Body of pancreas (tissue), 4 donors: ENCODE results near the gene ANKAR. TPM values are rescaled to one million over a fixed set of nuclear protein-coding genes. Genes with fewer than 3 reads are reported as not detected.
A peak's percentile ranks its signal among the peaks of the same experiment; 100 is the strongest.

Source experiments
- ATAC-seq: fragments of 150-250 bp; one replicate; pipeline ENCODE4 v1.9.1; 2016
- DNase-seq, 4 donors: peaks; one replicate each; pipeline ENCODE4 v3.0.0-alpha.2; 2019
- H3K27ac ChIP-seq, 4 donors: fragments of 200-600 bp; sonication (generic); 1 replicate in 3 of 4; 2 replicates in 1 of 4; pipeline versions ENCODE4 v1.5.1 to v1.6.1; 2016 to 2019; ENCODE audit warnings: mild to moderate bottlenecking in 1 of 4, mixed read lengths in 1 of 4, moderate library complexity in 1 of 4
- H3K27me3 ChIP-seq, 2 donors: fragments of 200-600 bp; sonication (generic); one replicate each; pipeline ENCODE4 v1.6.0; 2016; ENCODE audit warnings: mild to moderate bottlenecking in 1 of 2
- H3K36me3 ChIP-seq, 2 donors: fragments of 200-600 bp; sonication (generic); replicated peaks in 1 of 2; 2 replicates each; pipeline ENCODE4 v1.5.1; 2016; ENCODE audit warnings: low read depth in 2 of 2; ENCODE audit not compliant: insufficient read depth in 1 of 2
- H3K4me1 ChIP-seq: fragments of 200-600 bp; sonication (generic); one replicate; pipeline ENCODE4 v1.6.0; 2016
- H3K4me3 ChIP-seq, 2 donors: fragments of 200-600 bp; sonication (generic); 1 replicate in 1 of 2; 2 replicates in 1 of 2; pipeline ENCODE4 v1.5.1; 2016 to 2019
- H3K9me3 ChIP-seq, 3 donors: fragments of 200-600 bp; sonication (generic); 1 replicate in 2 of 3; 2 replicates in 1 of 3; pipeline ENCODE4 v1.5.1; 2016
- CTCF ChIP-seq, 7 experiments: fragments of 450-650 bp in 4 of 7; fragments of 200-600 bp in 3 of 7; sonication (generic) in 3 of 7; IDR thresholded peaks; one replicate each; pipeline ENCODE4 v1.5.1; 2016 to 2019; ENCODE audit warnings: antibody characterized with exemption in 7 of 7
- POLR2A ChIP-seq, 3 donors: fragments of 450-650 bp; IDR thresholded peaks; one replicate each; pipeline ENCODE4 v1.6.1; 2016; ENCODE audit warnings: antibody characterized with exemption in 3 of 3, mild to moderate bottlenecking in 2 of 3
- WGBS, 2 donors: methylation state at CpG; one replicate each; pipeline ENCODE4 v1.1.5; 2017; 5-methylcytosine and 5-hydroxymethylcytosine counted together
- intact Hi-C: fragments of 100-400 bp; cut with DNase I; formaldehyde crosslinking; loops from one replicate; pipeline ENCODE4 v1.15.1; 2023
- total RNA-seq, 2 donors: library from RNA; depleted of rRNA; stranded (reverse); fragments of >200 nt; gene quantifications; one replicate each; pipeline ENCODE4 v1.1.0, GENCODE V29; 2016

The ANKAR gene
- total RNA-seq, 2 donors from 2014 or later: 10.9 to 14.3 TPM

- Histone ChIP-seq H3K36me3 (no peaks in the 10 kb centered on the region), H3K9me3 (no peaks in the 10 kb centered on the region), H3K4me1 (no peaks in the 10 kb centered on the region), H3K27me3 (no peaks in the 10 kb centered on the region), H3K27ac (no peak overlapping the region), H3K4me3 (no peak overlapping the region)
- WGBS, 2 donors: 63 to 66% methylated on average over 10 of the region's 10 CpGs
- DNase-seq: no peak
- TF ChIP-seq CTCF (IDR thresholded peaks at IDR 0.05): no peak
- no peak for TF ChIP-seq POLR2A (IDR thresholded peaks at IDR 0.05)
- intact Hi-C loops: loop anchor here (10.0 kb wide), 1 partner anchor 165 kb away; no protein-coding TSS in a partner anchor
- no peak for ATAC-seq
These were observed 44.7 kb upstream of the ANKAR start for GRCh38 chr2:189629531-189630453.

GRCh38 chr2:189631849-189632248 lies 42.6 kb upstream of the ANKAR start:
- no peaks in the 10 kb centered on the region for H3K27me3 ChIP-seq
- H3K4me3 ChIP-seq: no peak overlapping the region
- no peak overlapping the region for H3K27ac ChIP-seq
- ATAC-seq (no peak), DNase-seq (no peak)
- H3K4me1 ChIP-seq: no peaks in the 10 kb centered on the region
- intact Hi-C loops: loop anchor here (10.0 kb wide), 1 partner anchor 167 kb away; no protein-coding TSS in a partner anchor
- H3K9me3 ChIP-seq: no peaks in the 10 kb centered on the region
- no peak for TF ChIP-seq CTCF (IDR thresholded peaks at IDR 0.05)
- no peak for TF ChIP-seq POLR2A (IDR thresholded peaks at IDR 0.05)
- H3K36me3 ChIP-seq: no peaks in the 10 kb centered on the region
- 72 to 80% methylated on average over 4 of the region's 4 CpGs for WGBS, 2 donors

- Histone ChIP-seq H3K36me3 (no peaks in the 10 kb centered on the region), H3K9me3 (no peaks in the 10 kb centered on the region), H3K27ac (no peak overlapping the region), H3K27me3 (no peaks in the 10 kb centered on the region), H3K4me3 (no peak overlapping the region), H3K4me1 (no peaks in the 10 kb centered on the region)
- no peak for ATAC-seq
- peak in 5 of 7 experiments; percentile 21 to 46 (median 33) for TF ChIP-seq CTCF (IDR thresholded peaks at IDR 0.05)
- TF ChIP-seq POLR2A (IDR thresholded peaks at IDR 0.05): no peak
- intact Hi-C loops: loop anchor here (10.0 kb wide), 1 partner anchor 169 kb away; no protein-coding TSS in a partner anchor
- WGBS, 2 donors: 47 to 69% methylated on average over 5 of the region's 5 CpGs
- peak in 1 of 4 donors; percentile 13 for DNase-seq
These were observed 41.1 kb upstream of the ANKAR start for GRCh38 chr2:189633392-189633811.

- Histone ChIP-seq H3K9me3 (no peaks in the 10 kb centered on the region), H3K4me1 (no peaks in the 10 kb centered on the region), H3K27me3 (no peaks in the 10 kb centered on the region), H3K4me3 (no peak overlapping the region), H3K36me3 (no peaks in the 10 kb centered on the region), H3K27ac (no peak overlapping the region)
- ATAC-seq: no peak
- DNase-seq: no peak
- 41 to 46% methylated on average over 2 of the region's 2 CpGs for WGBS, 2 donors
- intact Hi-C loops: loop anchor here (10.0 kb wide), 1 partner anchor 171 kb away; no protein-coding TSS in a partner anchor
- TF ChIP-seq CTCF (IDR thresholded peaks at IDR 0.05): no peak
- TF ChIP-seq POLR2A (IDR thresholded peaks at IDR 0.05): no peak
These were observed 39.1 kb upstream of the ANKAR start for GRCh38 chr2:189635353-189635752.
